GM21529 (cell line): ENCODE measurements around the gene DMBT1.
"Not testable (repeated sequence)": the region's sequence is repeated elsewhere in the genome, so short reads cannot be mapped to it uniquely, and the experiment has no call there.

Experiments
- ATAC-seq: cut with Tn5 transposase; IDR thresholded peaks from one replicate; pipeline ENCODE4 v1.9.1; 2021; ENCODE audit not compliant: unreplicated experiment

Gene DMBT1

DNA sequence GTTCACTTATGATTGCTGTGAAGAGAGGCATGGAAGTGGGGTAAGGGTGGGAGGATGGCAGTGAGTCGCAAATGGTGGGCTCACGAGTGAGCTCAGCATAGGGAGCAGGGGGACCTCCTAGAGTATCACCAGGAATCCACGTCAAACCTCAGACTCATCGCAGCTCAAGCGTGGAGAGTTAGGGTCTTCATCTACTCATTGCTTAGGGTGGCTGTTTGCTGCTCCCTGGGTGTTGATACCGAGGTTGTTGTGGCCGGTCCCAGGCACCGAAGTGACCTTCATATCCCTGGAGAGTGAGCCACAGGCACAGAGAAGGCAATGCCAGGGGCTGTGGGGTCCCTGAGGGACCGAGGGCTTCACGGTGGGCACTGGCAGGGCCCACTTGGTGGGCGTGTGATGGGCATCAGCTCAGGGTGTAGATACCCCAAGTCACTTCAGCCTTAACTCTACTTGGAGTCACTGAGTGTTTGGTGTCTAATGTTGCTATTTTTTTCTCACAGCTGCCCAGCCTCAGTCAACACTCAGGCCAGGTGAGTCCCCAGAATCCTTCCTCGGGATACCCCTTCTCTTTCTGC is 16.8 kb downstream of the DMBT1 start:
- ATAC-seq = no peak

- ATAC-seq = not testable (repeated sequence)
Measured at GRCh38 chr10:122586070-122586469, 25.5 kb downstream of the DMBT1 start.

DNA sequence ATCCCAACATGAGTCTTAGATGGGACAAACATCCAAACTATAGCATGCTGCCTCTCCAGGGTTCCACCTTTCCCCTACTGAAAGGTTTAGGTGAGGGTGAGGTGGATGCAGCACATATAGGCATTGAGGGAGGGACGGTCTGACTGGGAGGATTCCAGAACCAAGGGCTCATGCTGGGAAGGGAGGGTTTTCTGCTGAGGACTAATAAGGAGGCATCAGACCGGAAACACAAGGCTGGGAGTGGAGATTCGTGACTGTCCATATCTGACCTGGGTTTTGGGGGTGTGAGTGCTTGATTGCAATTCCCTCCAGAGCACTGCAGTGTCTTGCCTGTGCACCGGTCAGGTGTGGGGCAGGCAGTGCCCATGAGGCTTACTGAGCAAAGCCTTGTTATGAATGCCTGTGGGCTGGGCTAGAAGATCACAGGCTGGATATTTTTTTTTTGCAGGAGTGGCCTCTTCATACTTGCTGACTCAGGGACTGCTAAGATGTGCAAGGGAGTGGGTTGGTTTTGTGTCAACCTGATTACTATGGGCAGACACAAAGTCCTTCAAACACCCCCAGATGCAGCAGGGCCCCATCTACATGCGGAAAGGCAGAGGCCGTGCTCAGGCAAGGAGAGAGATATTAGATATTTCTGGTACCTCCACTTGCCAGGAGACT is 26.7 kb downstream of the DMBT1 start:
- no peak for ATAC-seq

DNA sequence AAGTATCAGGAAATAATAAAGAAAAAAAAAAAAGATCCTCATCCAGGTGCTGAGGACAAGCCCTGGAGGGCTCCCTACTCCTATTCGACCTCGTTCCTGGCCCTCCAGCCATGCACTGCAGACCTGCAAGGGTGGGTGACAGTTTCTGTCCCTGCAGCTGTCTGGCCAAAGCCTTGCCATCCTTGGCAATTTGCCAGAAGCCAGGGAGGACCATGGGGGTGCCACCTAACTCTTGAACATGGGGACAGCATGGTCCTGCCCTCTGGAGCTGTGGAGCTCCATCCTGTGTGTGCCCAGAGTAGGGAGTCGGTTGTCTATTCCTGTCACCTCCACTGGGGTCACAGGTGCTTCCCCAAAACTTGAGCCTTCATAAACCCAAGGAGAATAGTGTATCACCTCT is 27.8 kb downstream of the DMBT1 start:
- no peak for ATAC-seq

- no peak for ATAC-seq
Measured at GRCh38 chr10:122590153-122590552, 29.6 kb downstream of the DMBT1 start.

DNA sequence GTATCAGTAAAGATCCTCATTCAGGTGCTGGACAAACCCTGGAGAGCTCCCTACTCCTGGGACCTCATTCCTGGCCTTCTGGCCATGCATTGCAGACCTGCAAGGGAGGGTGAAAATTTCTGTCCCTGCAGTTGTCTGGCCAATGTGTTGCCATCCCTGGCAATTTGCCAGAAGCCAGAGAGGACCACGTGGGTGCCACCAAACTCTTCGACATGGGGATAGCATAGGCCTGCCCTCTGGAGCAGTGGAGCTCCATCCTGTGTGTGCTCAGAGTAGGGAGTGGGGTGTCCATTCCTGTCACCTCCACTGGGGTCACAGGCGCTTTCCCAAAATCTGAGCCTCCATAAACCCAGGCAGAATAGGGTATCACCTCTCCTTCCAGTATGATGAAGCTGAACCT is 31.2 kb downstream of the DMBT1 start:
- ATAC-seq = no peak

DNA sequence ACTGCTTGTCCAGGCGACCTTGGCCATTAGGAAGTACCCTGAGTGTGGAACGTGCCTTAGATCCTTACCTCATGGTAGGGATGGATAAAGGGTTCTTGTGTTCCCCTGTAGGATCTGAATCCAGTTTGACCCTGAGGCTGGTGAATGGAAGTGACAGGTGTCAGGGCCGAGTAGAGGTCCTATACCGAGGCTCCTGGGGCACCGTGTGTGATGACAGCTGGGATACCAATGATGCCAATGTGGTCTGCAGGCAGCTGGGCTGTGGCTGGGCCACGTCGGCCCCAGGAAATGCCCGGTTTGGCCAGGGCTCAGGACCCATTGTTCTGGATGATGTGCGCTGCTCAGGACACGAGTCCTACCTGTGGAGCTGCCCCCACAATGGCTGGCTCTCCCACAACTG is 31.6 kb downstream of the DMBT1 start:
- ATAC-seq = no peak

- ATAC-seq = no peak
Measured at GRCh38 chr10:122617476-122618270, 57.1 kb downstream of the DMBT1 start.

DNA sequence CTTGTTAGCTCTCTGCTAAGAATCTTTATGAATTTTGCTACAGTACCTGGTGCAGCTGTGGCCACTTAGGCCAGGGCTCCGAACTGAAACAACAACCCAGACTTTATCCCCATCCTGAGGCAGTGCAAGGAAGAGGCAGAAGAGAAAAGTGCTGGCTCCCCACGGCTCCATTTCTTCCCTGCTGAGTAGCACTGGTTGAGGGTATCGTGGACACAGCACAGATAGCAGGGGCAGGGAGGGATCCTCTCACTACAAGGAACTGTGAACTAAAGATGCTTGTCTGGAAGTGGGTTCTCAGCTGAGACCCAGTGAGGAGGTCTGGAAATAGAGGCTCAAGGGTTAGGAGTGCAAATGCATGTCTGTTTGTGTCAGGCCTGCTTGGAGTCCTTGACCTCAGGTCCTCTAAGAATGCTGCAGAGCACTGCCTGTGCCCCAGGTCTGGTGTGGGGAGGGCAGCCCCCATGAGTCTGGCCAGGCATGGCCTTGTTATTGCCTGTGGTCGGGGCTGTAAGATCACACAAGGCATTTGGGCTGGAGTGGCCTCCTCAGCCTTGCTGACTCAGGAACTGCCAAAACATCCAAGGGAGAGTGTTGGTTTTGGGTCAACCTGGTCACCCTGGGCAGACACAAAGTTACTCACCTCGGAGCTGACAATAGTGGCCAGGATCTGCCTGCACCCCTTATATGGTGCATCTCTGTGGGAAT is 58.1 kb downstream of the DMBT1 start:
- ATAC-seq = no peak

DNA sequence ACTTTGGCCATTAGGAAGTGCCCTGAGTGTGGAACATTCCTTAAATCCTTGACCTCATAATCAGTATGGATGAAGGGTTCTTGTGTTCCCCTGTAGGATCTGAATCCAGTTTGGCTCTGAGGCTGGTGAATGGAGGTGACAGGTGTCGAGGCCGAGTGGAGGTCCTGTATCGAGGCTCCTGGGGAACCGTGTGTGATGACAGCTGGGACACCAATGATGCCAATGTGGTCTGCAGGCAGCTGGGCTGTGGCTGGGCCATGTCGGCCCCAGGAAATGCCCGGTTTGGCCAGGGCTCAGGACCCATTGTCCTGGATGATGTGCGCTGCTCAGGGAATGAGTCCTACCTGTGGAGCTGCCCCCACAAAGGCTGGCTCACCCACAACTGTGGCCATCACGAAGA is 60.4 kb downstream of the DMBT1 start:
- ATAC-seq = not testable (repeated sequence)

DNA sequence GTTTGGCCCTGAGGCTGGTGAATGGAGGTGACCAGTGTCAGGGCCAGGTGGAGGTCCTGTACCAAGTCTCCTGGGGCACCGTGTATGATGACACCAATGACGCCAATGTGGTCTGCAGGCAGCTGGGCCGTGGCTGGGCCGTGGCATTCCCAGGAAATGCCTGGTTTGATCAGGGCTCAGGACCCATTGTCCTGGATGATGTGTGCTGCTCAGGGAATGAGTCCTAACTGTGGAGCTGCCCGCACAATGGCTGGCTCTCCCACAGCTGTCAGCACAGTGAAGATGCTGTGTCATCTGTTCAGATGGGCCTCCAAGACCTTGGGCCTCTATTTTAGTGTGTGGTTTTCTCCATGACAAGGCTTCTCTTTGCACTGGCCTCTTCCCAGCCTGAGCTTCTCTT is 64.0 kb downstream of the DMBT1 start:
- no peak for ATAC-seq

DNA sequence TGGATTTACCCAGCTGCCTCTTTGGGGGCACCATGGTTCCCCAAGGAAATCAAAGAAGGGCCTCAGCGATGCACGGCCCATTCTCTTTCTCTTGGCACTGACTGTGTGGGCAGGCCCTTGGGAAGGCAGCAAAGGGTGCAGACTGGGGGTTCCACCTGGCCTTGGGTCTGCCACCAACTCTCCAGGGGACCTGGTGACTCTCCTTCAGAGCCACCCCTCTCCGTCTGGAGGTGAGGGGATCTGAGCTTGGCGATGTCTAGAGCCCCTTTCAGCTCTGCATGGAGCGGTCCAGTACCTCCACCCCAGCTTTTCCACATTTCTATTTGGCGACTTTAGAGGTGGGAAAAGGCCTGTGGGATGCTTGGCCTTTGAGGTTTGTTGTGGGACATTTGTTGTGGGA is 70.0 kb downstream of the DMBT1 start:
- no peak for ATAC-seq

DNA sequence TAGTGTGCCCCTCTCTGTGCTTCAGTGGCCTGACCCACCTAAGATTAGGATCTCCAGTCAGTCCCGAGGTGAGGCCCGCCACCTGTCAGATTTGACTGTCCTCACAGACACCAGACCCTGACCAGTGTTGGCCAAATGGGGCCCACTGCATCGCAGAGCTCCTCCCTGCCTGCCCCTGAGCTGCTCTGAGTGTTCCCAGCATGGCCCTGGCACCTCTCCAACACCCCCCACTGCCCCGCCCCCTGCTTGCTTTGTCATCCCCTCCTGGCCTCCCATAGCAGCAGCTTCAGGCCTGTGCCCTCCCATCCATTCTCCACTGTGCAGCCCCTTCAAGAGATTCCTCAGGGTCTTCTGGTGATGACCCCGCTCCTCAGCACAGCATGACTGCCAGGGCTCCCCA is 71.5 kb downstream of the DMBT1 start:
- no peak for ATAC-seq

GRCh38 chr10:122632576-122632975 is 72.0 kb downstream of the DMBT1 start:
- no peak for ATAC-seq

GRCh38 chr10:122636953-122637352 is 76.4 kb downstream of the DMBT1 start:
- ATAC-seq = no peak

DNA sequence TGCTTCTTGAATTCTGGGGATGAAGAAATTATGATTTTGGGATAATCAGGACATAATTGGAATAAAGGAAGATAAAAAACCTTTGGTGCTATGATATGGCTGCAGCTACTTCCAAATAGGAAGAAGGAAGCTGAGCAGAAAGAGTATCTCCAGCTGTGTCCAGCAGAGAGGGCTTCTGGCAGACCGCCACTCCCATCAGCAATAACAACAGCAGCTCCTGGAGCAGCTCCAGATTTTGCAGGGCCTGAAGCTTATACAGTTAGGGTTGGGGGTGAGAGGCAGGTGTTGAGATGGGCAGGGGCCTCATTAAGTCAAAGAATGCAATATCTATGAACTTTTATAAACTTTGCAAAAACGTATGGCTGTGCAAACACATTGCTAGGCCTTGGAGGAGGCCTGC is 76.8 kb downstream of the DMBT1 start:
- no peak for ATAC-seq

GRCh38 chr10:122638106-122638505 is 77.6 kb downstream of the DMBT1 start:
- no peak for ATAC-seq

DNA sequence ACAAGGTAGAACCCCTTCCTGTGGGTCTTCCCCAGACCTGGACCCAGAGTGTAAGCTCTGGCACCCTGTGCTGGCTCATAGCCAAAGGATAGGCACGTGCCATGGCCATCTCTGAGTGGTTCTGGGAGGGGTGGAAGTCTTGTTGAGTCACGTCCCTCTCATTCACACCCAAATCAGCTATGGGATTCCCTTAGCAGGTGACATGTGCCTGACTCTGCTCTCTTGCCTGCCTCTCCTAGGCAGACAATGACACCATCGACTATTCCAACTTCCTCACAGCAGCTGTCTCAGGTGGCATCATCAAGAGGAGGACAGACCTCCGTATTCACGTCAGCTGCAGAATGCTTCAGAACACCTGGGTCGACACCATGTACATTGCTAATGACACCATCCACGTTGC is 79.2 kb downstream of the DMBT1 start:
- no peak for ATAC-seq

- ATAC-seq = no peak
Measured at GRCh38 chr10:122640921-122641320, 80.4 kb downstream of the DMBT1 start.

DNA sequence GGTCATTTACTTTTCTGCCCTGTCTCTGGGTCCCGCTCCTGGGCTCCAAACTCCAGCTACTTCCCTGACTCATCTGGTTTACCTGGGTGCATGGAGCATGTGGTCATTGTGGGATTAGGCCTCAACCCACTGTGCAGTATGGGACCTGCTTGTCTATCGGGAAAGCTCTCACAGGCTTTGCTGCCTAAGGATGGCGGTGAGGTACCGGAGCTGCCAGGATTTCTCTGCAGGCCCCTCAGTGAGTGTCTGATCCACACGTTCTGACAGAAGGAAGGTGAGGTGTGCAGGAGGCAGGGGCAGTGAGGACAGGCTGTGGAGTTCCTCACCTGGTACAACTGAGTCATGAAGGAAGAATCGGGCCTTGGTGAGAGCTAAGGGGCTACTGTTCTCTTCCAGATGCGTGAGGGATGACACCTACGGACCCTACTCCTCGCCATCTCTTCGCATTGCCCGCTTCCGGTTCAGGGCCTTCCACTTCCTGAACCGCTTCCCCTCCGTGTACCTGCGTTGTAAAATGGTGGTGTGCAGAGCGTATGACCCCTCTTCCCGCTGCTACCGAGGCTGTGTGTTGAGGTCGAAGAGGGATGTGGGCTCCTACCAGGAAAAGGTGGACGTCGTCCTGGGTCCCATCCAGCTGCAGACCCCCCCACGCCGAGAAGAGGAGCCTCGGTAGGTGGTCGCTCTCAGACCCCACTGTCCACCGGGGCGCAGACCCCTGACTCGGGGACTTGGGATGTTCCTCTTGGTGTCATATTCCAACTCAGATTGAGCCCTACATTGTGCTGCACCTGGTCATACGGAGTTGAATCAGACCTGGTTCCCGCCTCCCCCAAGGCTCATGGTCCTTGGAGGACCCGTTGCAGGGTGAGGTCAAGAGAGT is 82.4 kb downstream of the DMBT1 start:
- ATAC-seq = no peak
